ENCODE data around the gene OSGEP. TPM values are rescaled to one million over a fixed set of nuclear protein-coding genes. Genes with fewer than 3 reads are reported as not detected.

OSGEP gene
- total and polyA plus RNA-seq, 2 of the 13 experiments (the other 11 are each of a cell fraction or from before 2014, with no cell fraction given): 39.7 to 41.1 TPM

DNA sequence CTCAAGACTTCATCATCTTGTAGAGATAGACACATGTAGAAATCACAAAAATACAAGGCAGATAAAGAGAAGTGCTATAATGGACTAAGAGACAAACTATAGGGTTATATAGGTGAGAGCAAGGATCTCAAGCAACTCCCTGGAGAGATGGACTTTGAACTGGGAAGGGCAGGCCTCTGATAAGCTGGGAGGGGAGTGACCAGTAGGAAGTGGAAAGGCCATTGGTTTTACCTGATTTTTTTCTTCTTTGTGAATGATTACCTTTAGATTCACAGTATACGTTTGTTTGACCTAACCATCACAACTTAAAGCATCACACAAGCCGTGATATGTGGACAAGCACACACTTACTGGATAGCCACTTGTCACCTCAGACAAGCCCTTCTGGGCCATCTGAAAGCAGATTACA, 36.1 kb downstream of the OSGEP start (continued):
- TF ChIP-seq, protein P1, sequence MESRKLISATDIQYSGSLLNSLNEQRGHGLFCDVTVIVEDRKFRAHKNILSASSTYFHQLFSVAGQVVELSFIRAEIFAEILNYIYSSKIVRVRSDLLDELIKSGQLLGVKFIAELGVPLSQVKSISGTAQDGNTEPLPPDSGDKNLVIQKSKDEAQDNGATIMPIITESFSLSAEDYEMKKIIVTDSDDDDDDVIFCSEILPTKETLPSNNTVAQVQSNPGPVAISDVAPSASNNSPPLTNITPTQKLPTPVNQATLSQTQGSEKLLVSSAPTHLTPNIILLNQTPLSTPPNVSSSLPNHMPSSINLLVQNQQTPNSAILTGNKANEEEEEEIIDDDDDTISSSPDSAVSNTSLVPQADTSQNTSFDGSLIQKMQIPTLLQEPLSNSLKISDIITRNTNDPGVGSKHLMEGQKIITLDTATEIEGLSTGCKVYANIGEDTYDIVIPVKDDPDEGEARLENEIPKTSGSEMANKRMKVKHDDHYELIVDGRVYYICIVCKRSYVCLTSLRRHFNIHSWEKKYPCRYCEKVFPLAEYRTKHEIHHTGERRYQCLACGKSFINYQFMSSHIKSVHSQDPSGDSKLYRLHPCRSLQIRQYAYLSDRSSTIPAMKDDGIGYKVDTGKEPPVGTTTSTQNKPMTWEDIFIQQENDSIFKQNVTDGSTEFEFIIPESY (CRISPR knock-in tag; IDR thresholded peaks at IDR 0.05): no peak
- TF ChIP-seq TBX2 (CRISPR knock-in tag; IDR thresholded peaks at IDR 0.05; ENCODE audit: borderline replicate concordance) (peak; percentile 33; the same call in 1 of the 2 replicates), JARID2 (CRISPR knock-in tag; IDR thresholded peaks at IDR 0.05; ENCODE audit: insufficient replicate concordance) (no peak), ZNF326 (CRISPR knock-in tag; IDR thresholded peaks at IDR 0.05; ENCODE audit: borderline replicate concordance) (no peak), ATF2 (CRISPR knock-in tag; IDR thresholded peaks at IDR 0.05) (0 out of 2 replicates have a peak, but pooled peaks have one; percentile 25), SALL2 (CRISPR knock-in tag; IDR thresholded peaks at IDR 0.05) (no peak), MED13 (CRISPR knock-in tag; IDR thresholded peaks at IDR 0.05) (no peak), ZNF230 (CRISPR knock-in tag; IDR thresholded peaks at IDR 0.05) (no peak), ZBED4 (CRISPR knock-in tag; IDR thresholded peaks at IDR 0.05; ENCODE audit: borderline replicate concordance) (no peak), HMG20A (CRISPR knock-in tag; IDR thresholded peaks at IDR 0.05; ENCODE audit: borderline replicate concordance) (0 out of 2 replicates have a peak, but pooled peaks have one; percentile 36), ZNF891 (CRISPR knock-in tag; IDR thresholded peaks at IDR 0.05) (no peak), CREM (IDR thresholded peaks at IDR 0.05) (peak; percentile 39; the same call in 1 of the 2 replicates), CREM (CRISPR knock-in tag; IDR thresholded peaks at IDR 0.05) (no peak), CCDC6 (CRISPR knock-in tag; IDR thresholded peaks at IDR 0.05) (no peak), ZNF790 (CRISPR knock-in tag; IDR thresholded peaks at IDR 0.05; ENCODE audit: borderline replicate concordance) (no peak), ZNF841 (CRISPR knock-in tag; IDR thresholded peaks at IDR 0.05; ENCODE audit: borderline replicate concordance) (no peak), HNF4G (IDR thresholded peaks at IDR 0.05; ENCODE audit: borderline replicate concordance, low read depth, low read length) (peak; percentile 68), HNF4G (CRISPR knock-in tag; IDR thresholded peaks at IDR 0.05; ENCODE audit: borderline replicate concordance, low read depth) (0 out of 2 replicates have a peak, but pooled peaks have one; percentile 36)
- TF ChIP-seq, protein P2, sequence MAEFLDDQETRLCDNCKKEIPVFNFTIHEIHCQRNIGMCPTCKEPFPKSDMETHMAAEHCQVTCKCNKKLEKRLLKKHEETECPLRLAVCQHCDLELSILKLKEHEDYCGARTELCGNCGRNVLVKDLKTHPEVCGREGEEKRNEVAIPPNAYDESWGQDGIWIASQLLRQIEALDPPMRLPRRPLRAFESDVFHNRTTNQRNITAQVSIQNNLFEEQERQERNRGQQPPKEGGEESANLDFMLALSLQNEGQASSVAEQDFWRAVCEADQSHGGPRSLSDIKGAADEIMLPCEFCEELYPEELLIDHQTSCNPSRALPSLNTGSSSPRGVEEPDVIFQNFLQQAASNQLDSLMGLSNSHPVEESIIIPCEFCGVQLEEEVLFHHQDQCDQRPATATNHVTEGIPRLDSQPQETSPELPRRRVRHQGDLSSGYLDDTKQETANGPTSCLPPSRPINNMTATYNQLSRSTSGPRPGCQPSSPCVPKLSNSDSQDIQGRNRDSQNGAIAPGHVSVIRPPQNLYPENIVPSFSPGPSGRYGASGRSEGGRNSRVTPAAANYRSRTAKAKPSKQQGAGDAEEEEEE (CRISPR knock-in tag; IDR thresholded peaks at IDR 0.05; ENCODE audit: borderline replicate concordance): 0 out of 2 replicates have a peak, but pooled peaks have one; percentile 22
- TF ChIP-seq, protein P3, sequence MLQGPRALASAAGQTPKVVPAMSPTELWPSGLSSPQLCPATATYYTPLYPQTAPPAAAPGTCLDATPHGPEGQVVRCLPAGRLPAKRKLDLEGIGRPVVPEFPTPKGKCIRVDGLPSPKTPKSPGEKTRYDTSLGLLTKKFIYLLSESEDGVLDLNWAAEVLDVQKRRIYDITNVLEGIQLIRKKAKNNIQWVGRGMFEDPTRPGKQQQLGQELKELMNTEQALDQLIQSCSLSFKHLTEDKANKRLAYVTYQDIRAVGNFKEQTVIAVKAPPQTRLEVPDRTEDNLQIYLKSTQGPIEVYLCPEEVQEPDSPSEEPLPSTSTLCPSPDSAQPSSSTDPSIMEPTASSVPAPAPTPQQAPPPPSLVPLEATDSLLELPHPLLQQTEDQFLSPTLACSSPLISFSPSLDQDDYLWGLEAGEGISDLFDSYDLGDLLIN (CRISPR knock-in tag; IDR thresholded peaks at IDR 0.05; ENCODE audit: borderline replicate concordance): no peak
